ENCODE measurements around the gene USH1C.

USH1C gene

DNA sequence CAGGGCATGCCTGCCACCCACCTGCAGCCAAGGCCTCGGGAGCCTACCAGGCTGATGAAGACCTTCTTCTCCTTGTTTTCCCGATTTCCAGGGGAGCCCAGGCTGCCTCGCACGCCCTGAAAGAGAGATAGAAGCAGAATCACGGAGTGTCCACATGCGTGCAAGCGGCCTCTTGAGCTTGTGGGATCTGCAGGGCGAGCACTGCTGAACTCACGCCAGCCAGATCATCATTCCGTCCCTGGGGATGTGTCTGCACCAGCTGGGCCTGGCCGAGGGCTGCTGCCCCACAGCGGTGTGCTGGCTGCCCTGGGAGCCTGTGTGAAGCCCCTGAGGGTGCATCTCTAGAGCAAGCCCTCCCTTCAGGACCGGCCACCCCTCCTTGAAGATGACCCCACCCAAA lies 17.9 kb downstream of the USH1C start:
- no peak for DNase-seq (ENCODE audit: low read depth, low spot score)

DNA sequence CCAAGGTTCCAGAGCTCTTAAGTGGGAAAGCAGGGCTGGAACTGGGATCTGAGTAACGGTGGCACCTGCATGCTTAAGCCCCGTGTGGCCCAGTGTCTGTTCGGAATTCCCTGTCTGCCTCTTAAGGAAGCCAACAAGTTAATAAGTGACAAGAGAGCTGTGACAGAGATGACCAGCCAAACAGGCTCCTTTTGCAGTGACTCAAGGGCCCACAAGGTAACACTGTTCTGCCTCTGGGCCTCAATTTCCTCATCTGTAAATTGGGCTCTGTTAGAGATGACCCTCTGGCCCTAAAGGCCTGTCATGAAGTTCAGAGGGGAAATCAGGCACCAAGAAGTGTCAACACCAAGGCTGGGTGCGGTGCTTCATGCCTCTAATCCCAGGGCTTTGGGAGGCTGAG lies 18.6 kb downstream of the USH1C start:
- no peak for DNase-seq (ENCODE audit: low read depth, low spot score)

DNA sequence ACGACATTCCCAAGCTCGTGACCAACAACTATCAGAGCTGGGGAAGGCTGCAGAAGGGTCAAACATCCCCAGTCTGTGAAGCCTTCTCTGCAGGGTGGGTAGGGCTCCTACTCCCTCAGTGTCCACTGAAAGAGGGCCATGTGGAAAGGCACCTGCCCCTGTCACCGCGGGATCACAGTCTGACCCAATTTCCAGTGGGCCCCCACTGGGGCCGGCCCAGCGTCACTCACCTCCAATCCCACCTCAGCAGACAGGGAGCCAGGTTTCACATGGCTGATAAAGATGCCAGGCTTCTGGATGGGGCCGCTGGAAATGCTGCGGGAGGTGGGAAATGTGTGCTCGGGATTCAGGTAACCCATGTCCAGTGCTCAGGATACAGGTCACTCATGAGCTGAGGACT lies 20.0 kb downstream of the USH1C start:
- DNase-seq (ENCODE audit: low read depth, low spot score), result no peak

DNA sequence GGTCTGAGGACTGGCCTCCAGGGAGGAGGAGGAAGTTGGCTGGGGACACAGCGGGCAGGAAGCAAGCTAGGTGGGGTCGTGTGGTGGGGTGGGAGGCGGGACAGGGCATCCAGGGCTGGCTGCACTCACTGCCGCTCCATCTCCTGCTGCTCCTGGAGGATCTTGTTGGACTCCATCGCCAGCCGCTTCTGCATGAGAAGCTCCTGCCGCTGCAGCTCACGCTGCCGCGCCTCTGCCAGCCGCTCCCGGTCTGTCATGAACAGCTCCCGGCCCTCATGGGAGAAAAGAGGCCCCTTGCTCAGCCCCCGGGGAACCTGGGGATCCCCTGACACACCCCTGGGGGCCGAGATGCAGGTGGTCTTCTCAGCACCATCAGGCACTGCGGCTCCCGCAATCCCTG lies 21.6 kb downstream of the USH1C start:
- DNase-seq (ENCODE audit: low read depth, low spot score), result no peak

- DNase-seq (ENCODE audit: low read depth, low spot score), result no peak
Measured at GRCh38 chr11:17521106-17521900, 22.9 kb downstream of the USH1C start.

DNA sequence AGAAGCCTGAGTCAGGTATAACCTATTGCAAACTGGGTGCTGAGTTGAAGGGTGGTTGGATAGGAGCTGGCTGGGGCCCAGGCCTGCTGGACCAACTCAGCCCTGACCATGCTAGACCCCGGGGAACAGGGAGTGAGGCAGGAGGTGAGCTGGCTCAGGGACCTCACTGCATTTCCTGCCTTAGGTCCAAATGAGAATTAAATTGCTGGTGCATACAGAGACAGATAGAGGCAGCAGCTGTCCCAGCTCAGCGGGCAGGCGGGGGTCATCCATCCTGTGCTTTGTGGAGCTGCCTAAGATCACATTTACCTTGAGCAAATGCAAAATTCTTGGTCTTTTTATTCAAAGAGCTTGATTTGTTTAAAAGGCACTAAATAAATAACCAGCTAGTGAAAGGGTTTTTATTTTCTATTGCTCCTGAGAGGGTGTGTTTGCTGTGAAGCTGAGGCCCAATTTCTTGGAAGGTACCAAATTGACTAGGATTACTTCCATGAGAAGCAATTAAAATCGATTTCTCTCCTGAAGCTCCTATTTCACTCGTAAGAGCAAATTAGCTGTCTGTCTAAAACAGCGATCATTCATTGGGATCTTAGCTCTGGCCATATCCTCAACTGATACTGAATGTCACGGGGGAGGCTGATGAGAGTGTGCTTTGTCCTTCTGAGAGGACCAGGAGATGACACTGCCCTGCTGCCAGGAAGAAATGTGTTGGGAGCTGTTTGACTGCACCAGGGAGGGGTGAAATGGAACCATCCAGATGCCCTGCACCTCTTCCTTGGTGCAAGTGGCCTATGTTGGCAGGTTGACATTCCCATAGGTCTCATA lies 24.9 kb downstream of the USH1C start:
- no peak for DNase-seq (ENCODE audit: low read depth, low spot score)

- no peak for DNase-seq (ENCODE audit: low read depth, low spot score)
Measured at GRCh38 chr11:17518366-17518765, 25.9 kb downstream of the USH1C start.

DNA sequence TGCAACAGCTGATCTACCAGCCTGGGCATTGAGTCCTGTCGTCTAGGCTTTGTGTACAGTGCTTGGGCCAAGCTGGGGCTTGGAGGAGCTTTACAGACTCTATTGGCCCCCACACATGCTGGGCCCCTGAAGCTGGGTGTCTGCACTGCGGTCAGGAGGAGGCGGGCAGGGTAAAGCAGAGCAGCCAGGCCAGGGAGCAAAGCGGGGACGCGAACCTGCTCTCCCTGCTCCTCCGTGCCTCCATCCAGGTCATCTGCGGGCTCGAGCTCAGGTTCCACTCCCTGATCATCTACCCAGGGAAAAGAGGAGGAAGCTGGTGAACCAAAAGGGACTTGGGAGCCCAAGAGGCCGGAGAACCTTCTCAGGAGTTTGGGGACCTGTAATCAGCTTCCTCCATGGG lies 27.0 kb downstream of the USH1C start:
- no peak for DNase-seq (ENCODE audit: low read depth, low spot score)

- DNase-seq (ENCODE audit: low read depth, low spot score), result no peak
Measured at GRCh38 chr11:17516551-17517150, 27.6 kb downstream of the USH1C start.

- DNase-seq (ENCODE audit: low read depth, low spot score), result no peak
Measured at GRCh38 chr11:17515443-17516176, 28.6 kb downstream of the USH1C start.

DNA sequence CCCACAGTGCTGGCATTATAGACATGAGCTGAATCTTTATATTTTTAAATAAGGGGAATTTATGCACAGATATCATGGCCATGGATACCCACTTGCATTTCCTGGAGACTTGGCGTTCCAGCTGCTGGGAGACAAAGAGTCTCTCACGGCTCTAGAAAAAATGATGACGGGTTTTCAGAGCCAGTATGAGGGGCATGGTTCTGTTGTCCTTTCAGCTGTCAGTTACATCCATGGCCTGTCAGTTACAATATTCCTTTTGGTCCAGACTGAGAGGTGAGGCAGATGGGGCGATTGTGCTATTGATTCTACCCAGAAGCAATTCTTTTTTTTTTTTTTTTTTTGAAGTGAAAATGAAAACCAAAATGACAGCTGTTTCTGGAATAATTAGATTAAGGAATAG lies 29.7 kb downstream of the USH1C start:
- DNase-seq (ENCODE audit: low read depth, low spot score), result no peak

GRCh38 chr11:17513853-17514252 lies 30.4 kb downstream of the USH1C start:
- DNase-seq (ENCODE audit: low read depth, low spot score), result no peak

DNA sequence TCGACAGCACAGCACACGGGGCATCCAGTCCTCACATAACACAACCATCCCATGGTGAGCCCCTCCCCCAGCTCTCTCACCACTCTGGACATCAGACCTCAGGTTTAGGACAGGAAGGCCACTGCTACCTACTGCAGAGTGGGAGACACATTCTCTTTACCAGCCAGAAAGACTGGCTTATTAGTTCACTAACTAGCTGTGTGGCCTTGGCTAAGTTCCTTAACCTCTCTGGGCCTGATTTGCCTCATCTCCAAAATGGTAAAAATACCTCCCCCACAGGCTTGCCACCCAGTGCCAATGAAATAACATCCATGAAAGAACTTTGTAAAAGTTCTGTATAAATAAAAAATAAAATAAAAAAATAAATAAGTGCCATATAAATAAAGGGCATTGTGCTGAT lies 32.1 kb downstream of the USH1C start:
- DNase-seq (ENCODE audit: low read depth, low spot score), result no peak

- no peak for DNase-seq (ENCODE audit: low read depth, low spot score)
Measured at GRCh38 chr11:17511571-17511970, 32.6 kb downstream of the USH1C start.

DNA sequence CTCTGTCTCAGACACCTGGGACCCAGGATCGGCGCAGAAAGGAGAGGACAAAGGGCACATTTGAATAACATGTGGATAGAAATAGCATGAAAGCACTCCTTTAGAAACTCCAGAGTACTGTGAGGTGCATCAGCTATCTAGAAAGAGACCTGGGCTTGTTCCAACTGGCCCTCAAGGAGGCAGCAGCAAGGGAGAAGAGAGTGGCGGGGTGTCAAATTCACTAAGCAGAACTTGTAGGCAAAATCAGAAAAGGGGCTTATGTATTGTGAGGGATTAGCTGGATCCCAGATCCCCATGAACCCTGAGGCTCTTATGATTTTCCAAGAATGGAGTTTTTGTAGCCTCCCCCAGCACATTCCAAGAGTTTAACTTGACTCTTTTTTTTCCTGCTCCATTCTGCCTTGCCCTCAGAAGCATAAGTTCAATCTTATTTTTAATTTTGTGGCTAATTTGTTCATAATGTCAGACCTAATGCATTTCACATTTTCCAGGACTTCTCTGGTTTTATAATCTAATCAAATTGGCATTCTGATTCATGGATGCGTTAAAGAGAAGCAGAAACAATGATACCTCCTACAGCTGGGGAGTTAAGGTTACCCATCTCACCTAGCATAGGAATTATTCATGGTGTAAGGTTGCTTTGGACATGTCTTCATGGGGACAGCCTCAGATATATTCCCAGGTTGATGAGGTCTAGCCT lies 33.6 kb downstream of the USH1C start:
- no peak for DNase-seq (ENCODE audit: low read depth, low spot score)

GRCh38 chr11:17508791-17509190 lies 35.4 kb downstream of the USH1C start:
- no peak for DNase-seq (ENCODE audit: low read depth, low spot score)

DNA sequence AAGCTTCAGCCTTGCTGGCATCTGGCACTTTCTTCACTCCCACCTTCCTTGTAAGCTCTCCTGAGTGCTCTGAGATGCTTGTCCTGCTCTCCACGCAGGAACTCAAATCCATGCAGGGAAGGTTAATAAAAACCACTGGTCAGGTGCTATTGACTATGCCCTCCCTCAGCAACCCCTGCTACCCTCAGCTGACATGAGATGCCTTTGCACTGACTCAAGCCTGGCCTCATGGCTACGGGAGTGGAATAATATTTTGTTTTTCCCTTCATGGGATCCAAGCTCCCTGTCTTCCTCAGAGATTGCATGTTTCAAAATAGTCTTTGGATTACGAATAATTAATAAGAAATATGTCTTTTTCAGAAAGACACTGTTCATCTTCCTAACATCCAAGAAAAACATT lies 35.9 kb downstream of the USH1C start:
- DNase-seq (ENCODE audit: low read depth, low spot score), result no peak

DNA sequence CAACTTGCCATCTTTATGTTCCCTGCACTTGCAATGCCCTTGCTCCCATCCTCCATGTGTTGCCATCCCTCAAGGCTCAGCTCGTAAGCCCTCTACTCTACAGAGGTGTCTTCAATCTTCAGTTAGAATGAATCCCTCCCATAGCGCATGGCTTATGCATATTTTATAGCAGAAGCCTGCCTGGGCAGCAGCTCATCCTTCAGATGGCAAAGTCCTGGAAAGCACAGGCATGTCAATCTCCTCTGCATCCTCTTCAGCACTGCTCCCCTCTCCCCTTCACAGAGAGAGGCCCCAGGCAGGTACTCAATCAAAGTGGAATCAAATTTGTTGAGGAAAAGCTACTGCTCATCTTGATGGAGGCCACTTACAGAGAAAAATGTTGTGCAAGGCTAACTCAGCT lies 36.4 kb downstream of the USH1C start:
- no peak for DNase-seq (ENCODE audit: low read depth, low spot score)

- no peak for DNase-seq (ENCODE audit: low read depth, low spot score)
Measured at GRCh38 chr11:17506942-17507341, 37.3 kb downstream of the USH1C start.

DNA sequence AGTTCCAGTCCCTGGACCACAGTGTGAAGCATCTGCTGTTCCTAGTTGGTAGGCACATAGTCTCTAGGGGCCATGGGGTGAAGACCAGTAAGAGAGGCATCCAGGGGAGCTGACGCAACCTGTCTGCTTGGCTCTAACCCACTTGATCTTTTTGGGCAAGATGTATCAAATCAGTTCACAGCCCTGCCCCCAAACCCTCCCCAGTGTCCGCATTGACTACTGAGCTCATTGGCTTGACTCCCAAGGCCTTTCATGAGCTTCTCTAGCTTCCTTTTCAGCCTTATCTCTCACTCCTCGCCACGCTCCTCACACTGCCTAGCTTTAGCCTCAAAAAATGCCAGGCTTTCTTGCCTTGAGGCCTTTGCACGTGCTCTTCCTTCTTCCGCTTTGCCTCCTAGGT lies 37.9 kb downstream of the USH1C start:
- DNase-seq (ENCODE audit: low read depth, low spot score), result no peak

GRCh38 chr11:17505146-17505545 lies 39.1 kb downstream of the USH1C start:
- no peak for DNase-seq (ENCODE audit: low read depth, low spot score)

Measured in iPS DF 19.7 (cell line).